ENCODE data around the gene PRLR.
"Not testable (repeated sequence)": the region's sequence is repeated elsewhere in the genome, so short reads cannot be mapped to it uniquely, and the experiment has no call there.

The PRLR gene

GRCh38 chr5:35101720-35102119 is 128.6 kb downstream of the PRLR start:
- DNase-seq; in situ Hi-C loops (cut with MboI; ENCODE audit: low pct_unique_long_range_greater_than_20kb, low sequenced_read_pairs): not testable (repeated sequence)

DNA sequence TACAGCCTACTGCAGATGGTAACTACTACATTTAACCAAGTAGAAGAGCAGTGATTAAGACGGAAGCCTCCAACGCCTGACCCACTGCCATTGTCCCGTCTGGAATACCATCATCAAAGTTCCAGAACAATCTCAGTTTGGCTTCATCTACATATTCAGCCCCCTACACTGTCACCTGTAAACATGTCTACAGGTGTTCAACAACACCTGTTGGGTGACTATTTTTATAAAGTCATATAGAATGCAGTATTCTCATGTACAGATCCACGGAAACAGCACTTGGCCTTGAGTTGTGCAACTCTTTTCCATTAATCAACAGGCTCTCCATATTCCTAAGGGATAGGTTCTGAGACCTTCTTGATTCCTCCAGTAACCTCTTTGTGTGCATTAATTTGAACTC is 129.3 kb downstream of the PRLR start:
- no peak for DNase-seq
- in situ Hi-C loops (cut with MboI; ENCODE audit: low pct_unique_long_range_greater_than_20kb, low sequenced_read_pairs) = no loop called here

GRCh38 chr5:35098214-35098613 is 132.1 kb downstream of the PRLR start:
- in situ Hi-C loops (cut with MboI; ENCODE audit: low pct_unique_long_range_greater_than_20kb, low sequenced_read_pairs) = no loop called here
- DNase-seq = no peak

DNA sequence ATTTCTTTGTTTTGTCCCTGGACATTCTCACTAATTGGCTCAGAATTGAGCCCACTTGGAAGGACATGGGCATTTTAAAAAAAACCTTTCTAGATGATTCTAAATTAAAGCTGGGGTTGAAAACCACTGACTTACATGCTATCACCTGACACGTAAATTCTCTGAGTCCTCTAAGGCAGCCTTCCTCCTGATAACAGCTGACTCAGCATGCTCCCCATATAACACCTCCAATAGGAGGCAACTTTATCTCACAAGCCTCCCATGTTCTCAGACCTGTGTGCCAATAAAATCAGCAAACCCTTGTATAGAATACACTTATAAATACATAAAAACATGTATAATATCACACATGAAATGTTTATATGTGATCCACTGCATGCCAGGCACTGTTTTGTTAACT is 133.4 kb downstream of the PRLR start:
- in situ Hi-C loops (cut with MboI; ENCODE audit: low pct_unique_long_range_greater_than_20kb, low sequenced_read_pairs) = no loop called here
- DNase-seq = no peak

GRCh38 chr5:35096216-35096615 is 134.1 kb downstream of the PRLR start:
- in situ Hi-C loops (cut with MboI; ENCODE audit: low pct_unique_long_range_greater_than_20kb, low sequenced_read_pairs) = no loop called here
- no peak for DNase-seq

GRCh38 chr5:35095366-35095765 is 134.9 kb downstream of the PRLR start:
- no peak for DNase-seq
- in situ Hi-C loops (cut with MboI; ENCODE audit: low pct_unique_long_range_greater_than_20kb, low sequenced_read_pairs) = no loop called here

DNA sequence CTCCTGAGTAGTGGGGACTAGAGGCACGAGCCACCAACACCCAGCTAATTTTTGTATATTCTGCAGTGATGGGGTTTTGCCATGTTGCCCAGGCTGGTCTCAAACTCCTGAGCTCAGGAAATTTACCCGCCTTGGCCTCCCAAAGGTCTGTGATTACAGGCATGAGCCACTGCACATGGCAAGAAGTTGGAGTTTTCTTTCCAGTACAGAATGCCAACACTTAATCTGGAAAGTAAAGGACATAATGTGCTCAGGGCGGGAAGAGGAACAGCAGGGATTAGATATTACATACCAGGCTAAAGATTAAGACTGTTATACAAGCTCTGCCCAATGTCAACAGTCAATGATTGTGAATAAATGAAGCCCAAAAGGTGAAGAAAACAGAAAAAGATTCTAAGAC is 135.3 kb downstream of the PRLR start:
- no peak for DNase-seq
- in situ Hi-C loops (cut with MboI; ENCODE audit: low pct_unique_long_range_greater_than_20kb, low sequenced_read_pairs) = no loop called here

GRCh38 chr5:35092703-35093102 is 137.6 kb downstream of the PRLR start:
- in situ Hi-C loops (cut with MboI; ENCODE audit: low pct_unique_long_range_greater_than_20kb, low sequenced_read_pairs) = no loop called here
- DNase-seq = no peak

DNA sequence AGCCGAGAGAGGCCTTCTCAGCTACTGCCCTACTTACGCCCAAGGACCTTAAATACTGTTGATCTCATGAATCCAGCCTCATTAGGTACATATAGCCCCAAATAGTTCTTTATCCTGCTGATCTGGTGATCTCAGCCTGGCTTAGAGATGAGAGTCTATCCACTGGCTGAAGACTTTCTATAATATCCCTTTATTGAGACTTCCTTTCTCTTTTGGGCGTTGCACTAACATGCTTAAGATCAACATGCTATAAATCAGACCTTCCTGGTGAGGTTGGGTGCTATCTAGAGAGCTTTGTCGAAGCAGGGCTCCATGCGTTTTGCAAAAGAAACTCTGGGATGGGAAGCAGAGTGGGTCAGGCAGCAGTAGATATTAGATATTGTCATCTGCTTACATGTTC is 138.6 kb downstream of the PRLR start:
- no peak for DNase-seq
- in situ Hi-C loops (cut with MboI; ENCODE audit: low pct_unique_long_range_greater_than_20kb, low sequenced_read_pairs) = no loop called here

DNA sequence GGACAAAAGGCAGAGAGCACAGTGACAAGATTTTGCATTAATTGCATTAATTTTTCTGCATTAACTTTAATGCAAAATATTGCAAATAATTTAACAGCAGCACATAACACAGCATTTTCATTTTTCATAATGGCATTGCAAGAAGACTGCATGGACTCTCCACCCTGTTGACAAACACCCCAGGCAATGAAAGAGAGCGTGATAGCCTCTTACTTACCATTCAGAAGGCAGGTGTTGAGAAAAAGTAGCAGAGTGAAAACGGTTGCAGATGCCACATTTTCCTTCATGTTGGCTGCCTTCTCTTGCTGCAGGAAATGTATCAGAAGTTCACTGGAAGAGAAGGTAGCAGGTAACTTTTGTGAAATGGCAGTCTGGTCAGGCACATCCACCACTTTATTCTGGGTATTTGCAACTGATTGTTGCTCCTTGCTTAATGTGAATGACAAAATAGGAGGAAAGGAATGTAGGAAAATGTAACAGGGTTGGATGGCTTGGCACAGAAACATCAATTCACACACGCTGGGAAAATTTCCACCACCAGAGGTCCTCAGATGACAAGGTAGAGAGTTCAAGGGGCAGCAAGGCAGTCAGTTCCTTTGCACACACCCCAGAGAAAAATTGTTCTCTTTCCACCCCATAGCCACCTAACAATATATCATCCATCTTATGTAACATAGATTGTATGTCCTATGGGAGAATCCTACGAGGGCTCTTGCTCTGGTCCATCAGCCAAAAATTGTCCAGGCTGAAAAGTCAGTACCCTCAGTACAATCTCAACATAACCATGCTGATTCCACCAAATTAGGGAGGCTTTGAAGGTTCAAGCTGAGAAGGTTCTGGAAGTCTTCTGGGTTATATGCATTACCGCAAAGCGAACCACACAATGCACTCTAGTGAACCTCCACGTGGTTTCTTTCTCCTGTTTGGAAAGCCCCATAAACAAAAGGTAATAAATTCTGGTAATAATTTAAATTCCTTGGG is 140.7 kb downstream of the PRLR start:
- peak; percentile 69 for DNase-seq
- in situ Hi-C loops (cut with MboI; ENCODE audit: low pct_unique_long_range_greater_than_20kb, low sequenced_read_pairs) = no loop called here

GRCh38 chr5:35087991-35088390 is 142.3 kb downstream of the PRLR start:
- in situ Hi-C loops (cut with MboI; ENCODE audit: low pct_unique_long_range_greater_than_20kb, low sequenced_read_pairs) = no loop called here
- DNase-seq = no peak

DNA sequence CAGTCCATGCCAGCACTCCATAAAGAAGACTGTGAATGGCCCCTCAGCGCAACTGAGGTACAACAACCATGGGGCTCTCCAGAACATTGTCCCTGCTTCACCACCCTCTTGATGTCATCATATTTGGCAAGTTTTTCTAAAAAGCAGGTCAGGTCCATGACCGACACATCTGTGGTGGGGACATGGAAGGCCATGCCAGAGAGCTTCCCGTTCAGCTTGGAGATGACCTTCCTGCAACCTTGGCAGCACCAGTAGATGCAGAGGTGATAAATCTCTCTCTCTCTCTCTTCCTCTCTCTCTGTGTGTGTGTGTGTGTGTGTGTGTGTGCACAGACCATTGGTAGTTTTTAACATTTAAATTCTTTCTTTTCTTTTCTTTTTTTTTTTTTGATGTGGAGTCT is 147.1 kb downstream of the PRLR start:
- in situ Hi-C loops (cut with MboI; ENCODE audit: low pct_unique_long_range_greater_than_20kb, low sequenced_read_pairs) = no loop called here
- DNase-seq = no peak

- DNase-seq = no peak
- in situ Hi-C loops (cut with MboI; ENCODE audit: low pct_unique_long_range_greater_than_20kb, low sequenced_read_pairs) = no loop called here
These were observed 147.8 kb downstream of the PRLR start for GRCh38 chr5:35082530-35082929.

- in situ Hi-C loops (cut with MboI; ENCODE audit: low pct_unique_long_range_greater_than_20kb, low sequenced_read_pairs) = no loop called here
- DNase-seq = no peak
These were observed 149.2 kb downstream of the PRLR start for GRCh38 chr5:35081134-35081533.

- no peak for DNase-seq
- in situ Hi-C loops (cut with MboI; ENCODE audit: low pct_unique_long_range_greater_than_20kb, low sequenced_read_pairs) = no loop called here
These were observed 157.1 kb downstream of the PRLR start for GRCh38 chr5:35073160-35073559.

- in situ Hi-C loops (cut with MboI; ENCODE audit: low pct_unique_long_range_greater_than_20kb, low sequenced_read_pairs) = no loop called here
- no peak for DNase-seq
These were observed 161.1 kb downstream of the PRLR start for GRCh38 chr5:35069188-35069587.

DNA sequence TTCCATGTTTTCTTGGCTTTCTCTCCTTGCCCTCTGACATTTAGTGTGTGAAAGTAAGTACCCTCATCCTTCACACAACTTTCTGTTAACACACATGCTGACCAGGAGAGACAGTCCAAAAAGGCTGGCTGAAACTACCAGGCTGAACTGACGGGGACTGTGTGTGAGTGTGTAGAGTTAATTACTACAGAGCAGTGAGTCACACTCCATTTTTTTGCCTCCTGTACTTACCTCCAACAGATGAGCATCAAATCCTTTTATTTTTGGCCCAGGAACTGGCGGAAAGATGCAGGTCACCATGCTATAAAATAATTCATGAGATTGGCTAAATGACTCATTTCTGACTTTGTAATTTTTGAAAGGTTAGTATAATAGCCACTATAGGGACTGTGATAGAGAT is 162.3 kb downstream of the PRLR start:
- in situ Hi-C loops (cut with MboI; ENCODE audit: low pct_unique_long_range_greater_than_20kb, low sequenced_read_pairs) = no loop called here
- no peak for DNase-seq

- DNase-seq = peak; percentile 3
- in situ Hi-C loops (cut with MboI; ENCODE audit: low pct_unique_long_range_greater_than_20kb, low sequenced_read_pairs) = no loop called here
These were observed 164.0 kb downstream of the PRLR start for GRCh38 chr5:35066260-35066795.

- DNase-seq = no peak
- in situ Hi-C loops (cut with MboI; ENCODE audit: low pct_unique_long_range_greater_than_20kb, low sequenced_read_pairs) = no loop called here
These were observed 166.9 kb downstream of the PRLR start for GRCh38 chr5:35063414-35063813.

GRCh38 chr5:35061211-35061770 is 169.0 kb downstream of the PRLR start:
- in situ Hi-C loops (cut with MboI; ENCODE audit: low pct_unique_long_range_greater_than_20kb, low sequenced_read_pairs) = no loop called here
- no peak for DNase-seq

All from KBM-7 (cell line).